Hematopoietic multipotent progenitor cell treated with erythropoietin and hydrocortisone succinate and interleukin-3 and kit ligand, for 6 days (in vitro differentiated cells): ENCODE measurements around the gene SDR42E2.
"Not testable (repeated sequence)": the region's sequence is repeated elsewhere in the genome, so short reads cannot be mapped to it uniquely, and the experiment has no call there.

Source experiments
- DNase-seq: peaks from one replicate; pipeline ENCODE4 v3.0.0-alpha.2; 2015

Gene SDR42E2

GRCh38 chr16:22192261-22193062 lies 30.2 kb downstream of the SDR42E2 start:
- peak; percentile 98 for DNase-seq

GRCh38 chr16:22193063-22193411 lies 30.7 kb downstream of the SDR42E2 start:
- DNase-seq = no peak

GRCh38 chr16:22194707-22195444 lies 32.6 kb downstream of the SDR42E2 start:
- DNase-seq = no peak

GRCh38 chr16:22195445-22195694 lies 33.1 kb downstream of the SDR42E2 start:
- no peak for DNase-seq

- peak; percentile 91 for DNase-seq
These were observed 33.6 kb downstream of the SDR42E2 start for GRCh38 chr16:22195695-22196558.

GRCh38 chr16:22196559-22197168 lies 34.4 kb downstream of the SDR42E2 start:
- DNase-seq = not testable (repeated sequence)

- DNase-seq = peak; percentile 33
These were observed 36.4 kb downstream of the SDR42E2 start for GRCh38 chr16:22198547-22199293.

GRCh38 chr16:22202261-22202637 lies 39.9 kb downstream of the SDR42E2 start:
- no peak for DNase-seq

GRCh38 chr16:22203091-22203490 lies 40.8 kb downstream of the SDR42E2 start:
- no peak for DNase-seq

GRCh38 chr16:22204091-22204655 lies 41.9 kb downstream of the SDR42E2 start:
- no peak for DNase-seq

- DNase-seq = no peak
These were observed 43.3 kb downstream of the SDR42E2 start for GRCh38 chr16:22205577-22206012.

- peak; percentile 98 for DNase-seq
These were observed 43.9 kb downstream of the SDR42E2 start, which contains the start of gene EEF2K for GRCh38 chr16:22206013-22206841. Gene EEF2K (plus strand): TSS chr16:22206278. CDS start chr16:22225730, 19,452 bp downstream.

- peak; percentile 85 for DNase-seq
These were observed 44.8 kb downstream of the SDR42E2 start for GRCh38 chr16:22206842-22207714.

- DNase-seq = peak; percentile 11
These were observed 45.5 kb downstream of the SDR42E2 start for GRCh38 chr16:22207715-22208360.

- DNase-seq = no peak
These were observed 48.0 kb downstream of the SDR42E2 start for GRCh38 chr16:22210285-22210684.

GRCh38 chr16:22210854-22211253 lies 48.5 kb downstream of the SDR42E2 start:
- DNase-seq = no peak

GRCh38 chr16:22213236-22213635 lies 50.9 kb downstream of the SDR42E2 start:
- no peak for DNase-seq

GRCh38 chr16:22213801-22214200 lies 51.5 kb downstream of the SDR42E2 start:
- DNase-seq = no peak

- DNase-seq = no peak
These were observed 52.1 kb downstream of the SDR42E2 start for GRCh38 chr16:22214402-22214801.
